Activated B cell treated with CpG ODN at 0.5 μM for 24 hours (primary cell): ENCODE data around the gene SLC15A4. TPM values are rescaled to one million over a fixed set of nuclear protein-coding genes. Genes with fewer than 3 reads are reported as not detected.
"Not testable (repeated sequence)": the region's sequence is repeated elsewhere in the genome, so short reads cannot be mapped to it uniquely, and the experiment has no call there.

Experiments used
- ATAC-seq: fragments of 200-7000 bp; cut with Tn5 transposase; one replicate; pipeline ENCODE4 v1.10.0; 2021; ENCODE audit warnings: low read depth, mild to moderate bottlenecking, moderate library complexity
- CTCF ChIA-PET: fragments of 350-600 bp; sonication (Branson Sonifier 250); formaldehyde crosslinking; loops from one replicate; lab custom pipeline; 2021; ENCODE audit warnings: antibody characterized with exemption; lab: Charles Lee
- POLR2A ChIA-PET: fragments of 350-600 bp; sonication (Branson Sonifier 250); formaldehyde crosslinking; loops from one replicate; lab custom pipeline; 2021; ENCODE audit warnings: antibody characterized with exemption; lab: Charles Lee
- DNase-seq: peaks from one replicate; pipeline ENCODE4 v3.0.0; 2022
- H3K27ac Mint-ChIP-seq: one replicate; pipeline ENCODE4 v1.8.0; 2020; ENCODE audit warnings: mixed read lengths
- H3K27me3 Mint-ChIP-seq: one replicate; pipeline ENCODE4 v1.8.0; 2021; ENCODE audit warnings: mixed read lengths
- H3K36me3 Mint-ChIP-seq: one replicate; pipeline ENCODE4 v1.8.0; 2021; ENCODE audit warnings: low read depth, mixed read lengths
- H3K4me1 Mint-ChIP-seq: one replicate; pipeline ENCODE4 v1.8.0; 2021; ENCODE audit warnings: mixed read lengths
- H3K4me3 Mint-ChIP-seq: one replicate; pipeline ENCODE4 v1.8.0; 2020; ENCODE audit warnings: mild to moderate bottlenecking, mixed read lengths
- H3K9me3 Mint-ChIP-seq: one replicate; pipeline ENCODE4 v1.8.0; 2020; ENCODE audit warnings: mixed read lengths
- CTCF ChIP-seq: fragments of 200-600 bp; IDR thresholded peaks from one replicate; pipeline ENCODE4 v1.8.0; 2022; ENCODE audit warnings: antibody characterized with exemption, mild to moderate bottlenecking
- intact Hi-C: fragments of 100-400 bp; cut with micrococcal nuclease; formaldehyde crosslinking; loops from one replicate; pipeline ENCODE4 v1.15.1; 2024
- total RNA-seq: library from RNA; stranded (reverse); gene quantifications from 2 replicates; pipeline ENCODE4 v1.2.3, GENCODE V29; 2022

The SLC15A4 gene
- total RNA-seq, 1 donor from 2014 or later = 54.0 TPM

GRCh38 chr12:128808651-128809050 is 15.1 kb downstream of the SLC15A4 start:
- Mint-ChIP-seq H3K27me3 (no peaks in the 10 kb centered on the region), H3K36me3 (peaks cover 74% of the 10 kb centered on the region), H3K4me3 (no peak overlapping the region), H3K9me3 (no peaks in the 10 kb centered on the region), H3K27ac (peak overlapping the region; percentile 87), H3K4me1 (peaks cover 61% of the 10 kb centered on the region)
- intact Hi-C loops = no loop called here
- no peak for DNase-seq
- no peak for ATAC-seq
- ChIA-PET POLR2A (interaction anchor here (3.7 kb wide), 1 partner anchor 15 kb away, joined by 42 read pairs; the partner anchor contains the start of gene SLC15A4), CTCF (no interaction called here)
- no peak for TF ChIP-seq CTCF

DNA sequence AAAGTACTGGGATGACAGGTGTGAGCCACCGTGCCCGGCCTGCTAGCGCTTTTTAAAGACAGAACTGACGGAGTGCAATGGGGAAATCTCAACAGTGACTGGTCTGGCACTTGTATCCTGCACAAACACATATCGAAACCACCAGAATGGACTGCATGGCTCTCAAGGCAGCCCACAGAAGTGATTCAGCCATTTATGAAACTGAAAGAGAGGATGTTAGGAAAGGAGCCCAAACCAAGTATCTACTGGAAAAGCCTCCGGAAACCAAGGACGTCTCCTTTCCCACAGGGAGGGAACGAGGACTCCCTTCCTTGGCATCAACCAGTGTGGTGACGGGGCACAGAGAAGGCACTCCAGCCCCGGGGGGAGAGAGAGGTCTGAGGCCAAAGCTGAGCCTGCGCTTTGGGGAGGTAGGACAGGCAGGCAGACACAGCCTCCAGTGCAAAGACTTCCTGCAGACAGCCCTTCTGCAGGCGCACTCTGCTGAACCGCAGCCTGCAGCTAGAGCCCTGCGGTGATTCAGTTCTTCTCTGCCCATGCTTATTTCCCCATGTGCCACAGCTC is 16.5 kb downstream of the SLC15A4 start:
- CTCF ChIA-PET = no interaction called here
- Mint-ChIP-seq H3K27me3 (no peaks in the 10 kb centered on the region), H3K36me3 (peaks cover 79% of the 10 kb centered on the region), H3K27ac (no peak overlapping the region), H3K4me1 (peaks cover 63% of the 10 kb centered on the region), H3K4me3 (no peak overlapping the region), H3K9me3 (no peaks in the 10 kb centered on the region)
- POLR2A ChIA-PET = interaction anchor here (2.9 kb wide), 1 partner anchor 11 kb away, joined by 15 read pairs; no protein-coding TSS in a partner anchor
- DNase-seq (no peak), ATAC-seq (no peak)
- intact Hi-C loops = no loop called here
- no peak for TF ChIP-seq CTCF

DNA sequence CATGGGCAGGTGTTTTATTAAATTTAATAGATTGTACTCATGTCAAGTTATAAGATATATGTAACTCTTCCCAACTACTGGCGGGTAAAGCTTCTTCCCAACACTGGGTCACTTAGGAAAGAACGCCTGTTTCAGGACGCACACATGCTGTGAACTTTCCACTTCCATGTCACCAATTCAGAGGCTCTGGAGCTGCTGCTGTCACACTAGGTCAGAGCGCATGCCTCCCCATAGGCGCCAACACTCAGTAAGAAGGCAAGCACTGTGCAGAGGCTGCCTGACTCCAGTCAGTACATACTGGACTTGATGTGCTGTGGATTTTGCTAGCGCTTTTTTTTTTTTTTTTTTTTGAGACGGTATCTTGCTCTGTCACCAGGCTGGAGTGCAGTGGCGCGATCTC is 17.2 kb downstream of the SLC15A4 start:
- Mint-ChIP-seq H3K4me1 (peaks cover 64% of the 10 kb centered on the region), H3K36me3 (peaks cover 81% of the 10 kb centered on the region), H3K9me3 (no peaks in the 10 kb centered on the region), H3K27me3 (no peaks in the 10 kb centered on the region), H3K27ac (no peak overlapping the region), H3K4me3 (no peak overlapping the region)
- intact Hi-C loops = no loop called here
- ChIA-PET CTCF (no interaction called here), POLR2A (interaction anchor here (1.5 to 2.9 kb wide), 2 partner anchors 10 to 17 kb away, joined by 3 to 15 read pairs; partner anchors contain the start of gene SLC15A4)
- DNase-seq (no peak), ATAC-seq (no peak)
- no peak for TF ChIP-seq CTCF

GRCh38 chr12:128805406-128805805 is 18.4 kb downstream of the SLC15A4 start:
- DNase-seq, H3K27me3 Mint-ChIP-seq, intact Hi-C loops, H3K9me3 Mint-ChIP-seq, H3K4me3 Mint-ChIP-seq, ATAC-seq: not testable (repeated sequence)
- peaks cover 59% of the 10 kb centered on the region for H3K4me1 Mint-ChIP-seq
- H3K36me3 Mint-ChIP-seq = peaks cover 86% of the 10 kb centered on the region
- H3K27ac Mint-ChIP-seq = peak overlapping the region; percentile 24
- CTCF ChIA-PET = interaction anchor here (1.0 kb wide), 1 partner anchor 15 kb away, joined by 4 read pairs; no protein-coding TSS in a partner anchor
- POLR2A ChIA-PET = interaction anchor here (1.5 to 2.9 kb wide), 2 partner anchors 9 to 18 kb away, joined by 3 to 15 read pairs; partner anchors contain the start of gene SLC15A4

DNA sequence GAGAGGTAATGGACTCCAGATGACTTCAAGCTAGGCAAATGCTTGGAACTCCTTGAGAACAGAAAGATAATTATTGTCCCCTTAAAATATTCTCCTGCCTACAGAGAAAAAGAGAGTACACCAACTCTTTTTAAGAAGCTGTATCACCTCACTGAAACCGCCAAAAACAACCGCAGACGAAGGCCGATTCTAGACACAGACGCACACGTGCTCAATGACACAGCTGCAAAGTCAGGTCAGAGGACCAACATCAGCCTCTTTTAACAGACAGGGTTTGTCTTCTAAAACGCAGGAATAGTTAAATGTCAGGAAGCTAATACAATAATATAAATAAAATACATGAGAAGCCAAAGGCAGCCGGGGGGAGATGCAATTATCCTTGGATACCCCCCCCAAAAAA is 19.0 kb downstream of the SLC15A4 start:
- DNase-seq (no peak), ATAC-seq (no peak)
- Mint-ChIP-seq H3K36me3 (peaks cover 88% of the 10 kb centered on the region), H3K27ac (no peak overlapping the region), H3K4me1 (peaks cover 58% of the 10 kb centered on the region), H3K27me3 (no peaks in the 10 kb centered on the region), H3K4me3 (no peak overlapping the region), H3K9me3 (no peaks in the 10 kb centered on the region)
- POLR2A ChIA-PET = no interaction called here
- TF ChIP-seq CTCF = no peak
- intact Hi-C loops = no loop called here
- CTCF ChIA-PET = interaction anchor here (1.0 kb wide), 1 partner anchor 15 kb away, joined by 4 read pairs; no protein-coding TSS in a partner anchor
